ENCODE results near the gene KRTAP5-10. TPM values are rescaled to one million over a fixed set of nuclear protein-coding genes. Genes with fewer than 3 reads are reported as not detected.

KRTAP5-10 gene
- total and polyA plus RNA-seq, 12 donors = 0.06 to 0.48 (median 0.27) TPM; not detected in 9

GRCh38 chr11:71548120-71548519 lies 17.2 kb upstream of the KRTAP5-10 start, which contains the start of gene KRTAP5-9:
TSS of gene KRTAP5-9 (plus strand) at chr11:71548420. CDS start at chr11:71548658, 238 bp downstream.
- TF ChIP-seq, protein P1, sequence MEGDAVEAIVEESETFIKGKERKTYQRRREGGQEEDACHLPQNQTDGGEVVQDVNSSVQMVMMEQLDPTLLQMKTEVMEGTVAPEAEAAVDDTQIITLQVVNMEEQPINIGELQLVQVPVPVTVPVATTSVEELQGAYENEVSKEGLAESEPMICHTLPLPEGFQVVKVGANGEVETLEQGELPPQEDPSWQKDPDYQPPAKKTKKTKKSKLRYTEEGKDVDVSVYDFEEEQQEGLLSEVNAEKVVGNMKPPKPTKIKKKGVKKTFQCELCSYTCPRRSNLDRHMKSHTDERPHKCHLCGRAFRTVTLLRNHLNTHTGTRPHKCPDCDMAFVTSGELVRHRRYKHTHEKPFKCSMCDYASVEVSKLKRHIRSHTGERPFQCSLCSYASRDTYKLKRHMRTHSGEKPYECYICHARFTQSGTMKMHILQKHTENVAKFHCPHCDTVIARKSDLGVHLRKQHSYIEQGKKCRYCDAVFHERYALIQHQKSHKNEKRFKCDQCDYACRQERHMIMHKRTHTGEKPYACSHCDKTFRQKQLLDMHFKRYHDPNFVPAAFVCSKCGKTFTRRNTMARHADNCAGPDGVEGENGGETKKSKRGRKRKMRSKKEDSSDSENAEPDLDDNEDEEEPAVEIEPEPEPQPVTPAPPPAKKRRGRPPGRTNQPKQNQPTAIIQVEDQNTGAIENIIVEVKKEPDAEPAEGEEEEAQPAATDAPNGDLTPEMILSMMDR (IDR thresholded peaks at IDR 0.05) = no peak
- no peak for TF ChIP-seq POLR2A (IDR thresholded peaks at IDR 0.05)
- intact Hi-C loops (cut with DNase I) = no loop called here
- no peak within 1 kb of the TSS for H3K27ac ChIP-seq
- H3K9me3 ChIP-seq (replicated peaks in 1 of 3) = no peaks in the 10 kb centered on the region
- WGBS, 4 donors = 66 to 81% (median 71%) methylated on average over 5 of the region's 5 CpGs
- H3K27me3 ChIP-seq = no peaks in the 10 kb centered on the region
- H3K4me3 ChIP-seq = no peak within 1 kb of the TSS
- DNase-seq = no peak
- H3K36me3 ChIP-seq (replicated peaks in 1 of 2) = no peaks in the 10 kb centered on the region
- no peaks in the 10 kb centered on the region for H3K4me1 ChIP-seq (replicated peaks in 1 of 2)

- H3K4me1 ChIP-seq (replicated peaks in 1 of 2) = no peaks in the 10 kb centered on the region
- H3K36me3 ChIP-seq (replicated peaks in 1 of 2) = no peaks in the 10 kb centered on the region
- no peak for DNase-seq
- no peak overlapping the region for H3K27ac ChIP-seq
- H3K9me3 ChIP-seq (replicated peaks in 1 of 3) = no peaks in the 10 kb centered on the region
- intact Hi-C loops (cut with DNase I) = no loop called here
- WGBS, 4 donors = 40 to 54% (median 47%) methylated on average over 1 to 5 of the region's 5 CpGs
- H3K27me3 ChIP-seq = no peaks in the 10 kb centered on the region
- TF ChIP-seq, protein P1 (IDR thresholded peaks at IDR 0.05) = no peak
- TF ChIP-seq POLR2A (IDR thresholded peaks at IDR 0.05) = no peak
- H3K4me3 ChIP-seq = no peak overlapping the region
Measured at GRCh38 chr11:71548716-71549151, 16.6 kb upstream of the KRTAP5-10 start.

GRCh38 chr11:71551711-71552110 lies 13.7 kb upstream of the KRTAP5-10 start:
- no peak overlapping the region for H3K4me3 ChIP-seq
- no peaks in the 10 kb centered on the region for H3K27me3 ChIP-seq
- intact Hi-C loops (cut with DNase I) = no loop called here
- H3K36me3 ChIP-seq (replicated peaks in 1 of 2) = no peaks in the 10 kb centered on the region
- 82 to 96% (median 89%) methylated on average over 1 of the region's 1 CpG for WGBS, 4 donors
- no peak for DNase-seq
- no peaks in the 10 kb centered on the region for H3K9me3 ChIP-seq (replicated peaks in 1 of 3)
- TF ChIP-seq, protein P1 (IDR thresholded peaks at IDR 0.05) = no peak
- TF ChIP-seq POLR2A (IDR thresholded peaks at IDR 0.05) = no peak
- no peaks in the 10 kb centered on the region for H3K4me1 ChIP-seq (replicated peaks in 1 of 2)
- no peak overlapping the region for H3K27ac ChIP-seq

DNA sequence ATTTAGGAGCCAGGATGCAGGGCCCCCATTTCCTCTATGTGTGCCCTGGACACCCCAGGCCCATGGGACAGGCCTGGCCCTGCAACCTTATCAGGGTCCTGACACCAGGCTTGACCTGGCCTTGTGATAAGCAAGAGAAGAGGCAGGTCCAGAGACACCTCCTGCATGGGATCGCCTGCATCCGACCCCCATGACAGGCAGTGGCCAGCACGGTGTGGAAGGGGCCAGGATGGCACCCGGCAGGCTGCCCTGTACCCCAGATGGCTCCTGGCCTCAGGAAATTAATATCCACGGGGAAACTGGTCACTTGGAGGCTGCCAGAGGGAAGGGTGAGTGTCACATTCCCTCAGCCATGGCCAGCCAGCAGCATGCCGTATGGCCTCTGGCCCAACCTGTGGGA lies 10.4 kb upstream of the KRTAP5-10 start:
- no peaks in the 10 kb centered on the region for H3K27me3 ChIP-seq
- no peaks in the 10 kb centered on the region for H3K36me3 ChIP-seq (replicated peaks in 1 of 2)
- no peak overlapping the region for H3K4me3 ChIP-seq
- intact Hi-C loops (cut with DNase I) = no loop called here
- H3K9me3 ChIP-seq (replicated peaks in 1 of 3) = no peaks in the 10 kb centered on the region
- WGBS, 4 donors = 82 to 86% (median 83%) methylated on average over 2 to 6 of the region's 6 CpGs
- H3K27ac ChIP-seq = no peak overlapping the region
- H3K4me1 ChIP-seq (replicated peaks in 1 of 2) = no peaks in the 10 kb centered on the region
- TF ChIP-seq, protein P1 (IDR thresholded peaks at IDR 0.05) = no peak
- TF ChIP-seq POLR2A (IDR thresholded peaks at IDR 0.05) = no peak
- no peak for DNase-seq
